Transverse colon (tissue), 4 donors: Measurements from ENCODE around the gene HCK. TPM values are rescaled to one million over a fixed set of nuclear protein-coding genes. Genes with fewer than 3 reads are reported as not detected.
A peak's percentile ranks its signal among the peaks of the same experiment; 100 is the strongest.

Source experiments
- DNase-seq: peaks from one replicate; pipeline ENCODE4 v3.0.0-alpha.2; 2019
- H3K27ac ChIP-seq, 4 donors: fragments of 200-600 bp; sonication (generic); 2 replicates each; pipeline ENCODE4 v1.5.1; 2016 to 2018; ENCODE audit warnings: inconsistent platforms in 4 of 4
- H3K27me3 ChIP-seq: fragments of 200-600 bp; sonication (generic); 2 replicates; pipeline ENCODE4 v1.5.1; 2017; ENCODE audit warnings: inconsistent platforms
- H3K36me3 ChIP-seq, 4 donors: fragments of 200-600 bp; sonication (generic); 2 replicates each; pipeline ENCODE4 v1.5.1; 2017 to 2019; ENCODE audit warnings: inconsistent platforms in 4 of 4
- H3K4me1 ChIP-seq, 4 donors: fragments of 200-600 bp; sonication (generic); 2 replicates each; pipeline ENCODE4 v1.5.1; 2017 to 2020; ENCODE audit warnings: inconsistent platforms in 4 of 4
- H3K4me3 ChIP-seq, 4 donors: fragments of 200-600 bp; sonication (generic); 1 replicate in 1 of 4; 2 replicates in 3 of 4; pipeline versions ENCODE4 v1.5.1 to v1.6.1; 2017 to 2019; ENCODE audit warnings: inconsistent platforms in 4 of 4
- H3K9me3 ChIP-seq, 2 donors: fragments of 200-600 bp; sonication (generic); 2 replicates each; pipeline ENCODE4 v1.5.1; 2017 to 2019; ENCODE audit warnings: inconsistent platforms in 2 of 2
- EP300 ChIP-seq: sonication (generic); formaldehyde crosslinking; IDR thresholded peaks from one replicate; pipeline ENCODE4 v1.6.1; 2017; ENCODE audit warnings: antibody characterized with exemption, low read depth
- POLR2A ChIP-seq: fragments of 450-650 bp; IDR thresholded peaks from one replicate; pipeline ENCODE4 v1.6.1; 2016; ENCODE audit warnings: antibody characterized with exemption, mild to moderate bottlenecking, moderate library complexity
- POLR2AphosphoS5 ChIP-seq, 3 donors: sonication (generic); formaldehyde crosslinking; IDR thresholded peaks; one replicate each; pipeline ENCODE4 v1.6.1; 2016; ENCODE audit warnings: antibody characterized with exemption in 3 of 3
- WGBS, 2 donors: methylation state at CpG; one replicate each; pipeline ENCODE4 v1.1.5; 2018; ENCODE audit warnings: low coverage in 1 of 2; 5-methylcytosine and 5-hydroxymethylcytosine counted together
- in situ Hi-C, 4 donors: fragments of 200-750 bp; cut with MboI; loops; one replicate each; pipeline versions ENCODE4 v1.15.0 to v1.15.1; 2017; ENCODE audit warnings: low sequenced_read_pairs in 3 of 4, low pct_ligation_motif_present in 1 of 4, low pct_unique_long_range_greater_than_20kb in 1 of 4
- intact Hi-C: fragments of 100-400 bp; cut with DNase I; formaldehyde crosslinking; loops from one replicate; pipeline ENCODE4 v1.15.1; 2023; ENCODE audit warnings: low total_unique reads
- total RNA-seq, 4 donors: library from RNA; depleted of rRNA; stranded (reverse); fragments of >200 nt; gene quantifications; one replicate each; pipeline ENCODE4 v1.1.0, GENCODE V29; 2016
- TF ChIP-seq, protein P1 (sequence below), 5 experiments: fragments of 200-600 bp in 3 of 5; fragments of 450-650 bp in 2 of 5; sonication (generic) in 3 of 5; IDR thresholded peaks; 1 replicate in 2 of 5; 2 replicates in 3 of 5; pipeline ENCODE4 v1.5.1; 2016 to 2017; ENCODE audit warnings: antibody characterized with exemption in 5 of 5, inconsistent platforms in 3 of 5, mild to moderate bottlenecking in 2 of 5, moderate library complexity in 1 of 5

HCK gene
- total RNA-seq, 4 donors from 2014 or later = 9.7 to 22.7 (median 11.7) TPM

- no peak for DNase-seq
- TF ChIP-seq POLR2A = no peak
- TF ChIP-seq POLR2AphosphoS5 (IDR thresholded peaks at IDR 0.05) = no peak
- no peak for TF ChIP-seq EP300
- TF ChIP-seq, protein P1, sequence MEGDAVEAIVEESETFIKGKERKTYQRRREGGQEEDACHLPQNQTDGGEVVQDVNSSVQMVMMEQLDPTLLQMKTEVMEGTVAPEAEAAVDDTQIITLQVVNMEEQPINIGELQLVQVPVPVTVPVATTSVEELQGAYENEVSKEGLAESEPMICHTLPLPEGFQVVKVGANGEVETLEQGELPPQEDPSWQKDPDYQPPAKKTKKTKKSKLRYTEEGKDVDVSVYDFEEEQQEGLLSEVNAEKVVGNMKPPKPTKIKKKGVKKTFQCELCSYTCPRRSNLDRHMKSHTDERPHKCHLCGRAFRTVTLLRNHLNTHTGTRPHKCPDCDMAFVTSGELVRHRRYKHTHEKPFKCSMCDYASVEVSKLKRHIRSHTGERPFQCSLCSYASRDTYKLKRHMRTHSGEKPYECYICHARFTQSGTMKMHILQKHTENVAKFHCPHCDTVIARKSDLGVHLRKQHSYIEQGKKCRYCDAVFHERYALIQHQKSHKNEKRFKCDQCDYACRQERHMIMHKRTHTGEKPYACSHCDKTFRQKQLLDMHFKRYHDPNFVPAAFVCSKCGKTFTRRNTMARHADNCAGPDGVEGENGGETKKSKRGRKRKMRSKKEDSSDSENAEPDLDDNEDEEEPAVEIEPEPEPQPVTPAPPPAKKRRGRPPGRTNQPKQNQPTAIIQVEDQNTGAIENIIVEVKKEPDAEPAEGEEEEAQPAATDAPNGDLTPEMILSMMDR (IDR thresholded peaks at IDR 0.05) = no peak
- H3K4me3 ChIP-seq = no peak overlapping the region
- no peak overlapping the region for H3K27ac ChIP-seq
- intact Hi-C loops = no loop called here
- H3K4me1 ChIP-seq = peaks cover 0 to 4% (median 2%) of the 10 kb centered on the region in 4 donors
- peaks cover 57% of the 10 kb centered on the region for H3K27me3 ChIP-seq
- in situ Hi-C loops = no loop called here
- H3K36me3 ChIP-seq = no peaks in the 10 kb centered on the region
- H3K9me3 ChIP-seq = no peaks in the 10 kb centered on the region
- 33 to 67% methylated on average over 1 to 8 of the region's 8 CpGs for WGBS, 2 donors
Measured at GRCh38 chr20:32057656-32058184, 5.7 kb downstream of the HCK start.

DNA sequence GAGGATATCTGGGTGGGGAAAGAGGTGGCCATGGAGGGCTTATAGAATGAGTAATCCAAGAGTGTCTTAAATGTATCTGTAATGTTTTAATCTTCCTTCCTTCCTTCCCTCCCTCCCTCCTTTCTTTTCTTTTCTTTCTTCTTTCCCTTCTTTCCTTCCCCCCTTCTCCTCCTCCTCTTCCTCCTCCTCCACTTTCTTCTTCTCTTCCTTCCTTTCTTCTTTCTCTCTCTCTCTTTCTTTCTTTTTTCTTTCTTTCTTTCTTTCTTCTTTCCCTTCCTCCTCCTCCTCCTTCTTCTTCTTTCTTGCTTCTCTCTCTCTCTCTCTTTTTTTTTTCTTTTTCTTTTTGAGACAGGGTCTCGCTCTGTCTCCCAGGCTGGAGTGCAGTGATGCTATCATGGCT, 7.1 kb downstream of the HCK start:
- peaks cover 43% of the 10 kb centered on the region for H3K27me3 ChIP-seq
- TF ChIP-seq EP300 (no peak), POLR2AphosphoS5 (IDR thresholded peaks at IDR 0.05) (no peak)
- TF ChIP-seq, protein P1 (IDR thresholded peaks at IDR 0.05) = no peak
- intact Hi-C loops (no loop called here), in situ Hi-C loops (no loop called here)
- no peak overlapping the region for H3K27ac ChIP-seq
- no peaks in the 10 kb centered on the region for H3K4me1 ChIP-seq
- 79% methylated on average over 1 of the region's 1 CpG; no CpG with 5 or more reads in 1 of the 2 donors for WGBS, 2 donors
- no peak for DNase-seq
- H3K9me3 ChIP-seq = no peaks in the 10 kb centered on the region
- H3K36me3 ChIP-seq = no peaks in the 10 kb centered on the region
- H3K4me3 ChIP-seq = no peak overlapping the region

- H3K27ac ChIP-seq = peak overlapping the region in 2 of 4 donors; percentile 5 to 52
- H3K4me3 ChIP-seq = no peak overlapping the region
- TF ChIP-seq EP300 (no peak), POLR2A (no peak), POLR2AphosphoS5 (IDR thresholded peaks at IDR 0.05) (no peak)
- TF ChIP-seq, protein P1 (IDR thresholded peaks at IDR 0.05) = no peak
- in situ Hi-C loops = no loop called here
- peaks cover 14% of the 10 kb centered on the region for H3K27me3 ChIP-seq
- intact Hi-C loops = loop anchor here (5.0 kb wide), 1 partner anchor 475 kb away; no protein-coding TSS in a partner anchor
- no peaks in the 10 kb centered on the region for H3K36me3 ChIP-seq
- peak; percentile 34 for DNase-seq
- H3K9me3 ChIP-seq = no peaks in the 10 kb centered on the region
- no peaks in the 10 kb centered on the region for H3K4me1 ChIP-seq
- 20 to 53% methylated on average over 4 of the region's 4 CpGs for WGBS, 2 donors
Measured at GRCh38 chr20:32062776-32063170, 10.7 kb downstream of the HCK start.

DNA sequence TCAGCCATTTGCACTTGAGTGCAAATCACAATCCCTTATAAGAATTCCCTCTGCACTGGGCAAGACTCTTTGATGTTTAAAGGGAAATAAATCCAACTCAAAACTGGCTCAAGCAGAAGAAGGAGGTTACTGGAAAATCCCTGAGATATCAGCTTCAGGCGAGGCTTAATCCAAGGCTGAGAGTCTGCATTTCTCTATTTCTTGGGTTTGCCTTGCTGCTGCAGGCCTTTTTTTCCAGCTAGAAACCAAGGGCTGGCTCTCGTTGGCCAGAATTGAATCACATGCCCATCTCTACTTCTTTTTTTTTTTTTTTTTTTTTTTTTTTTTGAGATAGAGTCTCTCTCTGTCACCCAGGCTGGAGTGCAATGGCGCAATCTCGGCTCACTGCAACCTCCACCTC, 11.7 kb downstream of the HCK start:
- in situ Hi-C loops (no loop called here), intact Hi-C loops (loop anchor here (5.0 kb wide), 1 partner anchor 474 kb away; no protein-coding TSS in a partner anchor)
- no peak for TF ChIP-seq POLR2AphosphoS5 (IDR thresholded peaks at IDR 0.05)
- TF ChIP-seq, protein P1 (IDR thresholded peaks at IDR 0.05) = no peak
- WGBS, 2 donors = 74 to 79% methylated on average over 4 of the region's 4 CpGs
- H3K36me3 ChIP-seq = no peaks in the 10 kb centered on the region
- no peak for DNase-seq
- peak overlapping the region in 2 of 4 donors; percentile 3 to 52 for H3K27ac ChIP-seq
- no peak overlapping the region for H3K4me3 ChIP-seq
- peaks cover 7% of the 10 kb centered on the region for H3K27me3 ChIP-seq
- no peaks in the 10 kb centered on the region for H3K4me1 ChIP-seq
- H3K9me3 ChIP-seq = no peaks in the 10 kb centered on the region
